BLaER1 treated with 17β-estradiol and CSF1 and Interleukin-3, amounts not matched to agents 10 nM and 100 nM (cell line): ENCODE results near the gene PLD1.

ENCODE experiments used
- H3K27ac ChIP-seq, 11 experiments: shearing (Covaris generic); formaldehyde crosslinking; 2 replicates each; pipeline ENCODE4 v1.8.1; 2022
- H3K27me3 ChIP-seq, 11 experiments: shearing (Covaris generic); formaldehyde crosslinking; 2 replicates each; pipeline ENCODE4 v1.8.1; 2022
- H3K36me3 ChIP-seq, 11 experiments: shearing (Covaris generic); formaldehyde crosslinking; 2 replicates each; pipeline ENCODE4 v1.8.1; 2022
- H3K4me1 ChIP-seq, 10 experiments: shearing (Covaris generic); formaldehyde crosslinking; 2 replicates each; pipeline ENCODE4 v1.8.1; 2022
- H3K4me2 ChIP-seq, 11 experiments: shearing (Covaris generic); formaldehyde crosslinking; 2 replicates each; pipeline ENCODE4 v1.8.1; 2022
- H3K4me3 ChIP-seq, 10 experiments: shearing (Covaris generic); formaldehyde crosslinking; 2 replicates each; pipeline ENCODE4 v1.8.1; 2022
- H3K9ac ChIP-seq, 11 experiments: shearing (Covaris generic); formaldehyde crosslinking; 2 replicates each; pipeline ENCODE4 v1.8.1; 2022
- H3K9me3 ChIP-seq, 11 experiments: shearing (Covaris generic); formaldehyde crosslinking; replicated peaks in 1 of 11; 2 replicates each; pipeline ENCODE4 v1.8.1; 2022
- H4K20me1 ChIP-seq, 11 experiments: shearing (Covaris generic); formaldehyde crosslinking; 2 replicates each; pipeline ENCODE4 v1.8.1; 2022
- Cebpa-rat ChIP-seq, 11 experiments: shearing (Covaris generic); IDR thresholded peaks; 2 replicates each; pipeline ENCODE4 v1.8.1; 2022

The PLD1 gene

GRCh38 chr3:171711461-171712170, 98.7 kb downstream of the PLD1 start:
- H3K4me1 ChIP-seq, result no peaks in the 10 kb centered on the region
- no peak overlapping the region for H3K4me2 ChIP-seq
- no peaks in the 10 kb centered on the region for H4K20me1 ChIP-seq
- peaks cover 16 to 26% (median 20%) of the 10 kb centered on the region in 11 experiments for H3K9me3 ChIP-seq
- H3K27ac ChIP-seq, result no peak overlapping the region
- no peak for TF ChIP-seq Cebpa-rat (IDR thresholded peaks at IDR 0.05)
- H3K9ac ChIP-seq, result no peak overlapping the region
- H3K27me3 ChIP-seq, result no peaks in the 10 kb centered on the region
- H3K4me3 ChIP-seq, result no peak overlapping the region
- peaks cover 0 to 56% (median 0%) of the 10 kb centered on the region in 11 experiments; a peak in 6 of 22 replicates for H3K36me3 ChIP-seq

- TF ChIP-seq Cebpa-rat (IDR thresholded peaks at IDR 0.05), result no peak
- H3K27ac ChIP-seq, result no peak overlapping the region
- H3K9ac ChIP-seq, result no peak overlapping the region
- H3K27me3 ChIP-seq, result no peaks in the 10 kb centered on the region
- H3K4me1 ChIP-seq, result no peaks in the 10 kb centered on the region
- H3K36me3 ChIP-seq, result peaks cover 0 to 53% (median 0%) of the 10 kb centered on the region in 11 experiments; a peak in 6 of 22 replicates
- H3K9me3 ChIP-seq, result peaks cover 5 to 16% (median 9%) of the 10 kb centered on the region in 11 experiments; a peak in 20 of 22 replicates
- H3K4me2 ChIP-seq, result no peak overlapping the region
- no peaks in the 10 kb centered on the region for H4K20me1 ChIP-seq
- no peak overlapping the region for H3K4me3 ChIP-seq
These were observed 99.9 kb downstream of the PLD1 start for GRCh38 chr3:171710359-171710758.

GRCh38 chr3:171704814-171705213, 105.5 kb downstream of the PLD1 start:
- Histone ChIP-seq H3K27ac (no peak overlapping the region), H4K20me1 (no peaks in the 10 kb centered on the region)
- TF ChIP-seq Cebpa-rat (IDR thresholded peaks at IDR 0.05), result no peak

GRCh38 chr3:171704002-171704401, 106.3 kb downstream of the PLD1 start:
- H3K9me3 ChIP-seq, result peaks cover 0 to 21% (median 11%) of the 10 kb centered on the region in 11 experiments; a peak in 17 of 22 replicates
- no peak for TF ChIP-seq Cebpa-rat (IDR thresholded peaks at IDR 0.05)
- no peak overlapping the region for H3K9ac ChIP-seq
- H4K20me1 ChIP-seq, result no peaks in the 10 kb centered on the region
- no peaks in the 10 kb centered on the region for H3K27me3 ChIP-seq
- peaks cover 5 to 18% (median 11%) of the 10 kb centered on the region in 10 experiments; a peak in 15 of 20 replicates for H3K4me1 ChIP-seq
- no peak overlapping the region for H3K4me2 ChIP-seq
- H3K36me3 ChIP-seq, result peaks cover 0 to 22% (median 0%) of the 10 kb centered on the region in 11 experiments; a peak in 4 of 22 replicates
- H3K4me3 ChIP-seq, result no peak overlapping the region
- no peak overlapping the region for H3K27ac ChIP-seq

More at GRCh38 chr3:171704814-171705213, 105.5 kb downstream of the PLD1 start:
- Histone ChIP-seq H3K9ac (no peak overlapping the region), H3K4me1 (peaks cover 5 to 18% (median 11%) of the 10 kb centered on the region in 10 experiments; a peak in 15 of 20 replicates), H3K9me3 (peaks cover 0 to 21% (median 11%) of the 10 kb centered on the region in 11 experiments; a peak in 17 of 22 replicates), H3K4me3 (no peak overlapping the region), H3K27me3 (no peaks in the 10 kb centered on the region), H3K36me3 (peaks cover 0 to 30% (median 0%) of the 10 kb centered on the region in 11 experiments; a peak in 4 of 22 replicates), H3K4me2 (no peak overlapping the region)

- no peak overlapping the region for H3K4me2 ChIP-seq
- no peak overlapping the region for H3K4me3 ChIP-seq
- peaks cover 0 to 17% (median 0%) of the 10 kb centered on the region in 11 experiments; a peak in 4 of 22 replicates for H3K36me3 ChIP-seq
- H4K20me1 ChIP-seq, result no peaks in the 10 kb centered on the region
- no peaks in the 10 kb centered on the region for H3K27me3 ChIP-seq
- no peak overlapping the region for H3K9ac ChIP-seq
- H3K4me1 ChIP-seq, result peaks cover 5 to 18% (median 11%) of the 10 kb centered on the region in 10 experiments; a peak in 15 of 20 replicates
- peaks cover 0 to 21% (median 11%) of the 10 kb centered on the region in 11 experiments; a peak in 17 of 22 replicates for H3K9me3 ChIP-seq
- no peak overlapping the region for H3K27ac ChIP-seq
- TF ChIP-seq Cebpa-rat (IDR thresholded peaks at IDR 0.05), result no peak
These were observed 107.1 kb downstream of the PLD1 start for GRCh38 chr3:171703144-171703543.

- Histone ChIP-seq H3K36me3 (peaks cover 0 to 22% (median 0%) of the 10 kb centered on the region in 11 experiments; a peak in 4 of 22 replicates), H4K20me1 (no peaks in the 10 kb centered on the region), H3K9me3 (peaks cover 0 to 14% (median 11%) of the 10 kb centered on the region in 11 experiments; a peak in 17 of 22 replicates), H3K4me2 (peak overlapping the region in 10 of 11 experiments; percentile 3 to 64 (median 34); a peak in 17 of 22 replicates), H3K27me3 (no peaks in the 10 kb centered on the region), H3K4me1 (peaks cover 10 to 24% (median 17%) of the 10 kb centered on the region in 10 experiments), H3K27ac (no peak overlapping the region), H3K9ac (no peak overlapping the region), H3K4me3 (no peak overlapping the region)
- no peak for TF ChIP-seq Cebpa-rat (IDR thresholded peaks at IDR 0.05)
These were observed 109.6 kb downstream of the PLD1 start for GRCh38 chr3:171700653-171701052.

- H3K4me2 ChIP-seq, result peak overlapping the region in 8 of 11 experiments; percentile 13 to 64 (median 38); a peak in 10 of 22 replicates
- no peak for TF ChIP-seq Cebpa-rat (IDR thresholded peaks at IDR 0.05)
- no peak overlapping the region for H3K27ac ChIP-seq
- H3K9ac ChIP-seq, result no peak overlapping the region
- H4K20me1 ChIP-seq, result no peaks in the 10 kb centered on the region
- peaks cover 0 to 14% (median 11%) of the 10 kb centered on the region in 11 experiments; a peak in 17 of 22 replicates for H3K9me3 ChIP-seq
- H3K36me3 ChIP-seq, result peaks cover 0 to 22% (median 0%) of the 10 kb centered on the region in 11 experiments; a peak in 4 of 22 replicates
- H3K4me3 ChIP-seq, result no peak overlapping the region
- H3K27me3 ChIP-seq, result no peaks in the 10 kb centered on the region
- H3K4me1 ChIP-seq, result peaks cover 10 to 27% (median 20%) of the 10 kb centered on the region in 10 experiments
These were observed 110.1 kb downstream of the PLD1 start for GRCh38 chr3:171700157-171700556.

GRCh38 chr3:171699601-171700000, 110.7 kb downstream of the PLD1 start:
- TF ChIP-seq Cebpa-rat (IDR thresholded peaks at IDR 0.05), result no peak
- Histone ChIP-seq H3K9me3 (peaks cover 0 to 14% (median 11%) of the 10 kb centered on the region in 11 experiments; a peak in 17 of 22 replicates), H3K36me3 (peaks cover 0 to 19% (median 0%) of the 10 kb centered on the region in 11 experiments; a peak in 4 of 22 replicates), H3K4me2 (no peak overlapping the region), H3K4me1 (peaks cover 10 to 30% (median 23%) of the 10 kb centered on the region in 10 experiments), H3K27ac (no peak overlapping the region), H3K4me3 (no peak overlapping the region), H3K27me3 (no peaks in the 10 kb centered on the region), H4K20me1 (no peaks in the 10 kb centered on the region), H3K9ac (no peak overlapping the region)

GRCh38 chr3:171696805-171697204, 113.5 kb downstream of the PLD1 start:
- H3K36me3 ChIP-seq, result peaks cover 0 to 26% (median 0%) of the 10 kb centered on the region in 11 experiments; a peak in 4 of 22 replicates
- TF ChIP-seq Cebpa-rat (IDR thresholded peaks at IDR 0.05), result no peak
- peaks cover 10 to 44% (median 25%) of the 10 kb centered on the region in 10 experiments for H3K4me1 ChIP-seq
- no peaks in the 10 kb centered on the region for H3K27me3 ChIP-seq
- H3K9ac ChIP-seq, result no peak overlapping the region
- H3K4me3 ChIP-seq, result no peak overlapping the region
- H3K4me2 ChIP-seq, result no peak overlapping the region
- no peaks in the 10 kb centered on the region for H3K9me3 ChIP-seq
- no peak overlapping the region for H3K27ac ChIP-seq
- no peaks in the 10 kb centered on the region for H4K20me1 ChIP-seq
